Thyroid gland (tissue), 4 donors: ENCODE measurements around the gene IFITM10.

Source experiments
- CTCF ChIP-seq, 6 experiments: fragments of 200-600 bp in 3 of 6; fragments of 450-650 bp in 3 of 6; sonication (generic) in 3 of 6; IDR thresholded peaks; one replicate each; pipeline ENCODE4 v1.5.1; 2016 to 2019; ENCODE audit warnings: antibody characterized with exemption in 6 of 6, mild to moderate bottlenecking in 2 of 6, inconsistent platforms in 1 of 6, moderate library complexity in 1 of 6
- POLR2A ChIP-seq, 2 donors: fragments of 450-650 bp; IDR thresholded peaks; one replicate each; pipeline ENCODE4 v1.6.1; 2017; ENCODE audit warnings: antibody characterized with exemption in 2 of 2, mild to moderate bottlenecking in 2 of 2, moderate library complexity in 1 of 2

- TF ChIP-seq POLR2A (IDR thresholded peaks at IDR 0.05) (no peak), CTCF (IDR thresholded peaks at IDR 0.05) (no peak)
Observed at GRCh38 chr11:1737080-1737757, 13.2 kb downstream of the IFITM10 start.
